ENCODE data around the gene CPNE1.
"Not testable (repeated sequence)": the region's sequence is repeated elsewhere in the genome, so short reads cannot be mapped to it uniquely, and the experiment has no call there.

CPNE1 gene

GRCh38 chr20:35697696-35698297 is 33.1 kb upstream of the CPNE1 start:
- DNase-seq, result no peak

- no peak for DNase-seq
Observed at GRCh38 chr20:35695978-35696377, 31.3 kb upstream of the CPNE1 start.

- DNase-seq, result no peak
Observed at GRCh38 chr20:35695245-35695749, 30.6 kb upstream of the CPNE1 start.

GRCh38 chr20:35690265-35690664 is 25.6 kb upstream of the CPNE1 start:
- no peak for DNase-seq

DNA sequence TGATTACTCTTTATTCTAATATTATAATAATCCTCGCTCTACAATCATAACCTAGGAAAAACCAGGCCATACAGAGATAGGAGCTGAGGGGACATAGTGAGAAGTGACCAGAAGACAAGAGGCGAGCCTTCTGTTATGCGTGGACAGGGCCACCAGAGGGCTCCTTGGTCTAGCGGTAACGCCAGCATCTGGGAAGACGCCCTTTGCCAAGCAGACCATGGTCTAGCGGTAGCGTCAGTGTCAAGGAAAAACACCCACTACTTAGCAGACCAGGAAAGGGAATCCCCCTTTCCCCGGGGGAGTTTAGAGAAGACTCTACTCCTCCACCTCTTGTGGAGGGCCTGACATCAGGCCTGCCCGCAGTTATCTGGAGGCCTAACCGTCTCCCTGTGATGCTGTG is 22.2 kb upstream of the CPNE1 start:
- DNase-seq, result not testable (repeated sequence)

DNA sequence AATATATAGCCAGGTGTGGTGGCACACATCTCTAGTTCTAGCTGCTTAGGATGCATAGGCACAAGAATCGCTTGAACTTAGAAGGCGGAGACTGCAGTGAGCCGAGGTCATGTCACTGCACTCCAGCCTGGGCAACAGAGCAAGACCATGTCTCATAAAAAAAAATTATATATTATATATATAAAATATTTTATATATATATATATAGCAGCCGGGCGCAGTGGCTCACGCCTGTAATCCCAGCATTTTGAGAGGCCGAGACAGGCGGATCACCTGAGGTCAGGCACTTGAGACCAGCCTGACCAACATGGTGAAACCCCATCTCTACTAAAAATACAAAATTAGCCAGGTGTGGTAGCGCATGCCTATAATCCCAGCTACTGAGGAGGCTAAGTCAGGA is 20.7 kb upstream of the CPNE1 start:
- not testable (repeated sequence) for DNase-seq

- DNase-seq, result no peak
Observed at GRCh38 chr20:35681960-35682359, 17.3 kb upstream of the CPNE1 start.

DNA sequence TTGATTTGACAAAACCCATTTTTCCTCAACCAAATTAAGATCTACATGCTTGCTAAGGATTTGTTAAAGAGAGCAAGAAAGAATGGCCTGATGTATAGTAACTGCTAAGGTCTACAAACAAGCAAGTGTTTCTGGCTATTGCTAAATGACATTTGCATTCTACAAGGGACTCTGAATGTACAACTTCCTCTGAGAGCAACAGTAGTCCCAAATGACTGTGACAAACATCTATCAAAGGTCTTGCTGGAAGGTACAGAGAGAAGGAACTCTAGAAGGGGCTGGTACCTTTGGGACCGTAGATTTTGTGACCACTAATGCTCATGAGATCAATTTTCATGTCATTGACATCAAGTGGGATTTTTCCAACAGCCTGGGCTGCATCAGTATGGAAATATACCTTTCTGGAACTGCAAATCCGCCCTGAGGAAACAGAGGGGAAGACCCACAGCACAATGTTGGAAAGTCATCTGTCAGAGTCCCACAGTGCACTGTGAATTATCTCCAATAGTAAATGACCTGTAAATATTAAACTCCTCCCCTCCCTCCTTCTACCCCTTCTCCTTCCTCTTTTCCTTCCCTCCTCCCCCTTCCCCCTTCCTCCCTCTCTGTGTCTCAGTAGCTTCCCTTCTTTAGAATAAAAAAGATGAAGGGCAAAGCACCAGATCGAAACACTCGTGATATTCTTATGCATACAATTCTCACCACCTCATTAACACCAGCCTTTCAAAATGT is 15.9 kb upstream of the CPNE1 start:
- DNase-seq, result no peak

- DNase-seq, result no peak
Observed at GRCh38 chr20:35674921-35675320, 10.2 kb upstream of the CPNE1 start.

- no peak for DNase-seq
Observed at GRCh38 chr20:35673884-35674283, 9.2 kb upstream of the CPNE1 start.

GRCh38 chr20:35669681-35670080 is 5.0 kb upstream of the CPNE1 start:
- DNase-seq, result no peak

DNA sequence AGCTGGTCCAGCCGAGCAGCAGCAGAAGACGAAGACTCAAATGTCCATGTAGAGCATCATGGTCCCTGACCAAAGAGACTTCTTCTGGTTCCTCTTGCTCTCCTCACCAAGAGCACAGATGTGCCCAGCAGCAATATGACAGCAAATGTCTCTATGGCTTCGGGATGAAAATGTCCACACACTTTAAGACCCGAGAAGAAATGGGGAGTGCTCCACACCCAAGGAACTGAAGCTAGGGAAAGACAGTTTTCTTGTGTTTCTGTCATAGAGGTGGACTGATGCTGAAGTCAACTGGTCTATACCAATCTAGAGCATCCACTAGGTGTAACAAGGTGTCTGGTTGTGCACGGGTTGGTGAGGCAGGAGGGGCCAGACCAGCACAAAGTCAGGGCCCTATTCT is 4.5 kb upstream of the CPNE1 start:
- DNase-seq, result no peak

DNA sequence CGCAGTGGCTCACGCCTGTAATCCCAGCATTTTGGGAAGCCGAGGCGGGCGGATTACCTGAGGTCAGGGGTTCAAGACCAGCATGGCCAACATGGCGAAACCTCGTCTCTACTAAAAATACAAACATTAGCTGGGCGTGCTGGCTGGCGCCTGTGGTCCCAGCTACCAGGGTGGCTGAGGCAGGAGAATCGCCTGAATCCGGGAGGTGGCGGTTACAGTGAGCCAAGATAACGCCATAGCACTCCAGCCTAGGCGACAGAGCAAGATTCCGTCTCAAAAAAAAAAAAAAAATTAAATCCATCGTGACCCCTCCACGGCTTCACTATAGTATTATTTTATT is 1.2 kb upstream of the CPNE1 start:
- no peak for DNase-seq

DNA sequence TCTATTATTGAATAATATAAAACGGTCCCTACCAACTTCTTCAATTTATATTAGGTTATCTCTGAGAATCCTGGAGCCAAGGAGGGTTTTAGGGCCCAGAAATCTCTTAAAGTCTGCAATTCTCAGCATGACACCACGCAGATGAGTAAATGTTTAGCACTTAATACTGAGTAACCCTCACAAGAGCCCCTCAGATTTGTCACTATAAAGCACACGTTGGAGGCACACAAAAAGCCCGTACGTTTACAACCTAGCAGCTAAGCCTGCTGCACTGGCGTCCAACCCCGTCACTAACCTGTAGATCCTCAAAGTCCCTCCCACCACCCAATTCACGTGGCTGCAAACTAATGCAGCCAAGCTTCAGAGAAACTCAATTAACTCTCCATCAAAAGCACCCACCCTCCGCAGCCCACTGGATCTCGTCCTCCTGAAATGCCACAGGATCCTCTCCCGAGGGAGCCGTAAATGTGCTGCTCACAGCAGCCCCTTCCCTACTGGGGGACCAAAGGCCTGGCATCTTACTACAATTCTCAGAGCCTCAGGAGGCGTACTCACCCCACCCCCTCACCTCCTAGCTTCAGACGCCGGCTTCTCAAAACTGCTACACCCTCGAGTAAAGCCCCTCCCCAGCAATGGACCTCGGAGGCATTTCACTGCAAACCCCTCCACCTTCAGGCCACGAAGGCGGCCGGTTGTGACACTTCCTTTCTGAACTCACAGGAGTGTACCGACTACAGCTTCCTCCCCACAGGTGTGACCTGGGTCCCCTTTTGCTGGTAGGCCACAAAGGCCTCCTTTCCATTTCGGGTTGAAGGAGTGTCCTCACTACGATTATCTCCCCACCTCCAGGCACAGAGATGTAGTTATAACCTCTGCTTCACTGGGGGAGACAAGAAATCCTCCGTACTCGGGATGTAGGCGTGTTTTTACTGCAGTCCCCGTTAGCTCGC is 909 bp downstream of the CPNE1 start:
- peak; percentile 66 for DNase-seq

- no peak for DNase-seq
Observed at GRCh38 chr20:35662551-35662950, 2.1 kb downstream of the CPNE1 start.

DNA sequence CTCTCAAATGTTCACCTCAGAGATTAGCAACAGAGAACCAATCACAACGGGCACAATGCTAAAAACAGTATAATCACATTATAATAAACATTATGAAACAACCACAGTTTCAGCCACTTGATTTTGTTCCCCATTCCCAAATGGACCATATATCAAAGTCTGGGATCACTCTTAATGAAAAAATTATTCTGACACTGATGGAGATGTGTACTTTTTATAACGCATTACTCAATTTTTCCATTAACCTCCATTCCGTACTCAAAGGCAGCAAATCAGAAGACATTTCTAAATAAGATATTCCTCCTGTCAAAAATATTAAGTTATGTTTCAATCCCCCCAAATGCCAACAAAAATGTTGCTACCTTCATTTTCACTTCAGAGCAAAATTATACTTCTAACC is 2.8 kb downstream of the CPNE1 start:
- DNase-seq, result no peak

- no peak for DNase-seq
Observed at GRCh38 chr20:35661053-35661452, 3.6 kb downstream of the CPNE1 start.

- DNase-seq, result no peak
Observed at GRCh38 chr20:35660122-35660937, 4.4 kb downstream of the CPNE1 start.

- DNase-seq, result no peak
Observed at GRCh38 chr20:35657271-35657670, 7.4 kb downstream of the CPNE1 start.

DNA sequence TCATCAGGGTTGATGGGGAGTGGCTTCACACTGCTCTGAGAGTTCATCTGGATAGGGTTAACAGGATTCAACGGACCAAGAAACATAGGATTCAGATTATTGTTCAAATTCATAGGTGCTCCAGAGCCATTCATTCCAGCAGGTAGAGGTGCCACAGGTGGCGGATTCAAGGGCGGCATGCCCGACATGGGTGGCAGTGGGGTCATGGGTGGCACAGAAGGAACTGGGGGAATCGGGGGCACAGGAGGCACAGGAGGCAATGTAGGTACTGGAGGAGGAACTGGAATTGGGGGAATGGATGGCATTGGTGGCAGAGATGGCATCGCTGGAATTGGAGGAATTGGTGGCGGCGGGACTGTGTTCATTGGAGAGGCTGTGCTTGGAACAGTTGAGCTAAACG is 10.3 kb downstream of the CPNE1 start:
- DNase-seq, result no peak

DNA sequence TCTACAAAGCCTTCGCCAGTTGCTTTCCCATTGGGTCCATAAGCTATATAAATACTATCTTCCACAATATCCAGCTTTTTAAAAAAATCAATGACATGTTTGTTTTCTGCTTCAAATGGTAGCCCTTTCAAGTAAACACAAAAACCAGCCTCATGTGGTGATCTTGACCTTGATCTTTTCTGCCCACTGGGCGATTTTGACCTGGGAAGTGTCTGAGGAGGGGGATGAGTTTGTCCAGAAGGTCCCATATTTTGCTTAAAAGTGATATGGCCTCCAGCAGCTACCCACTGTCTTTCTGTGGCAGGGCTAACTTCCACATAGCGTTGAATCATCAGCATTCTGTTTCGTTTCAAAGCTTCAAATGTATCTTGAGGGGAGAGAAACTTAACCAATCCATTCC is 10.8 kb downstream of the CPNE1 start:
- no peak for DNase-seq

DNA sequence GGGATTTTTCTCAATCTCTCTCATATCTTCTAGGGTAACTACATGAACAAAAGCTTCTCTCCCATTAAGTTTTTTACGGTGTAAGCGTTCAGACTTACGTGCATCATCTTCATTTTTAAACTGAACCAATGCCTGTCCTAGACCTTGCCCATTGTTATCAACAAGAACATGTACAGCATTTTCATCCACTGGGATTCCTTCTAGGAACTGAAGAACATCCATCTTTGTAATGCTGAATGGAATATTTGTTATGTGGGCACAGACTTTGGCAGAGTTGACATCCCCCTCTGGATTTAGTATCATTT is 11.3 kb downstream of the CPNE1 start:
- DNase-seq, result no peak
